Activated T-helper 1 cell treated with anti-CD3 and anti-CD28 coated beads, Interleukin-2, amount 50 U/mL, for 16 hours (primary cell): Measurements from ENCODE around the gene ZNF80.
"Not testable (repeated sequence)": the region's sequence is repeated elsewhere in the genome, so short reads cannot be mapped to it uniquely, and the experiment has no call there.

Experiments used
- DNase-seq, 2 donors: peaks; one replicate each; pipeline ENCODE4 v3.0.0-alpha.2; 2020; ENCODE audit warnings: low read depth in 1 of 2, low spot score in 1 of 2

Gene ZNF80

GRCh38 chr3:114237478-114237877, at the start of gene ZNF80:
ZNF80 (minus strand) TSS chr3:114237578; CDS start chr3:114237074, 504 bp downstream.
- DNase-seq: not testable (repeated sequence)

- DNase-seq: no peak
Observed at GRCh38 chr3:114286266-114286665, 48.9 kb upstream of the ZNF80 start.

- DNase-seq: no peak
Observed at GRCh38 chr3:114285648-114286230, 48.4 kb upstream of the ZNF80 start.

DNA sequence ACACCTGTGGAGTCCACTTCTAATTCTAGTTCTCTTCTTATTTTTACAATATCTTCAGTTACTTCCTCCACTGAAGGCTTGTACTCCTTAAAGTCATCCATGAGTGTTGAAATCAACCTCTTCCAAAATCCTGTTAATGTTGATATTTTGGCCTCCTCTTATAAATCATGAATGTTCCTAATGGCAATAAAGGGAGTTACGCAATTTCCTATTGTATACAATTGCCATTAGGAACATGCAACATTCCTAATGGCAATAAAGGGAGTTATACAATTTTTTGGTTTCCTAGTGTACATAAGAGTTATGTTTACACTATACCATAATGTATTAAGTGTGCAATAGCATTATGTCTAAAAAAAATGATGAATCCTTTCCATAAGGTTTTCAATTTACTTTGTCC, 47.3 kb upstream of the ZNF80 start:
- DNase-seq: no peak

DNA sequence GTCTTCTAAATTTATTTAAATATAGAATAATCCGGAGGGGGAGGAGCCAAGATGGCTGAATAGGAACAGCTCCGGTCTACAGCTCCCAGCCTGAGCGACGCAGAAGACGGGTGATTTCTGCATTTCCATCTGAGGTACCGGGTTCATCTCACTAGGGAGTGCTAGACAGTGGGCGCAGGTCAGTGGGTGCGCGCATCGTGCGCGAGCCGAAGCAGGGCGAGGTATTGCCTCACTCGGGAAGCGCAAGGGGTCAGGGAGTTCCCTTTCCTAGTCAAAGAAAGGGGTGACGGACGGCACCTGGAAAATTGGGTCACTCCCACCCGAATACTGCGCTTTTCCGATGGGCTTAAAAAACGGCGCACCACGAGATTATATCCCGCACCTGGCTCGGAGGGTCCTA, 39.5 kb upstream of the ZNF80 start:
- DNase-seq: not testable (repeated sequence)

DNA sequence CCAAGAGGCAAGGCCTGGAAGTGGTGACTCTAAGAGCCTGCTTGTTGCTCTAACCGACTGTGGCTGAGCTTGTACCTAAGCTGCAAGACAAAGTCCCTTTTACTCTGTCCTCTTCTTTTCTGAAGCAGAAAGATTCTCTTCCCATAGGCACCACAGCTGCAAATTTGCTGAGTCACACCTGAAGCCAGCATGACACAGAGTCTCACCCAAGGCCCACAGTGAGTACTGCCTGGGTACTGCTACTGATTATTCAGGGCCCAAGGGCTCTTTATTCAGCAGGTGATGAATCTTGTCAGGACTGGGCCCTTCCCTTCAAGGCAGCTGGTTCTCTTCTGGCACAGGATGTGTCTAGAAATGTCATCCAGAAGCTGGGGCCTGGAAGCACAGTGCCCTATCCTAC, 37.6 kb upstream of the ZNF80 start:
- DNase-seq: no peak

DNA sequence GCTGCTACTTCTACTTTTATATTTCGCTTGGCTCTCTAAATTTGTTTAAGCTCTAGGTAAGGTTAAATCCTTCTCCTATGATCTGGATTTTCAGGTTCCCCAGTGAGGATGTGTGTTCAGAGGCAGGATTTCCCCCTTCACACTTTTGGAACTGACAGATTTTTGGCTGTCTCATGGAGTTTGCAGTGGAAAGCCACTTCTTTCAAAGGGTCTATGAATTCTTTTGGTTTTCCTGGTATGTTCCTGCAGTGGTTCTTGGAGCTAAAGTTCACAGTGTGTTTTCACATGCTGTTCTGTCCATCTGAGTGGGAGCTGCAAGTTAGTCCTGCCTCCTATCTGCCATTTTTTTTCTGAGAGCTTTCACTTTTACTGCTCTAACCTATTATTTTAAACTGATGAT, 34.9 kb upstream of the ZNF80 start:
- no peak for DNase-seq

DNA sequence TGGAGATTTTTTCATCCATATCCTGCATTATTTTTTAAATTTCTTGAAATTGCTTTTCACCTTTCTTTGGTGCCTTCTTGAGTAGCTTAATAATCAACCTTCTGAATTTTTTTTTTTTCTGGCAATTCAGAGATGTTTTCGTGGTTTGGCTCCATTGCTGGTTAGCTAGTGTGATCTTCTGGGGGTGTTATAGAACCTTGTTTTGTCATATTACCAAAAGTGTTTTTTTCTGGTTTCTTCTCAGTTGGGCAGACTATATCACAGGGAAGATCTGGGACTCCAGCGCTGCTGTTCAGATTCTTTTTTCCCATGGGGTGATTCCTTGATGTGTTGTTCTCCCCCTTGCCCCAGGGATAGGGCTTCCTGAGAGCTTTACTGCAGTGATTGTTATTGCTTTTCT, 32.6 kb upstream of the ZNF80 start:
- no peak for DNase-seq

DNA sequence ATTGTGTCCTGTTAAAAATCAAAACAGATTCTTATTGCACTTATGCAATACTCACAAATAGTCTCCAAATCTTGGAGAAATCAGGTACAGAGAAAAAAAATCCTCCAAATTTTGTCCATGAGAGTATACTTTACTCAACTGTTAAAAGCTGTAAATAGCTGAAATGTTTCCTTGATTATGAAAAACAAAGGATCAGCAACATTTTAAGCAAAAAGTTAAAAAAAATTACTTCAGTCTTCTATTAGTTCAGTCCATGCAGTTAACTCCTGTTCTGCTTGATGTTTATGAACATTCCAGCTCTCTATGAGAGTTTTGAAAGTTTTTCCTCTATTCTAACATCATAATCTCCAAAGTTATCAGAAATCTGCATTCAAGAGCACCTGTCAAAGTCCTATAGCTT, 22.8 kb upstream of the ZNF80 start:
- no peak for DNase-seq

- no peak for DNase-seq
Observed at GRCh38 chr3:114259566-114259965, 22.2 kb upstream of the ZNF80 start.

- DNase-seq: no peak
Observed at GRCh38 chr3:114253505-114253904, 16.1 kb upstream of the ZNF80 start.

DNA sequence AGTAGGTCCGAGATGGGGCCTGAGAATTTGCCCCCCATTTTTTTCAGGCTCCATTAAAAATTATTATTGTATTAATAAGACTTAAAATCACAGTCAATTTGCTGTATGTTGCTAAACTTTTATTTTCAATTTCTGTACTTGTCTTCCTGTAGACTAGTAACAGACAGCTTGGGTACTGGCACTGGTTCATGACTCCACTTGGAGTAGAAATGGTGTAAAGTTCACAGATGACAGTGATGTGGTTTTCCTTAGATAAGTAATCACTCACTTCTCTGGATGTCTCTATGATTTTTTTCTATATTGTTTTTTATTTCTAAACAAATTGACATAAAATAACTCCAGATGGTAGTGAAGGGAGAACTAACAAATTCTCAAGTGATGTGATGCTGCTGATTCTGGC, 15.6 kb upstream of the ZNF80 start:
- no peak for DNase-seq

DNA sequence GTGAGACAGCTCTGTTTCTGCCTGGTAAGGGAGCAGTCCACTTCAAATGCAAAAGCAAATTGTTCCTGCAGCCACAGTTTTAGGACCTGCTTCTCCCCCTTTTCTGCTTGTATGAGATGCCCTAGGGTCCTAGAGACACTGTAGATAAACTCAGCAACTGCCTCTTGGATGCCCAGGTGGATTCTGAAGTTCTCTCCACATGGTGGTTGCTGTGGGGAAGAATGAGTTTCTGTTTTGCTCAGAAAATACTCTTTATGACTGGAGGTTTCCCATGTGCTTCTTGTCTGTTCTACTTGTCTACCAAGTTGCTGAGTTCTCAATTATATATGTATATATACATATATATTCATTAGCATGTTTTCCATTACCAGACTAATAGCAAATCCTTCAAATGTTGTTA, 5.6 kb upstream of the ZNF80 start:
- DNase-seq: no peak

DNA sequence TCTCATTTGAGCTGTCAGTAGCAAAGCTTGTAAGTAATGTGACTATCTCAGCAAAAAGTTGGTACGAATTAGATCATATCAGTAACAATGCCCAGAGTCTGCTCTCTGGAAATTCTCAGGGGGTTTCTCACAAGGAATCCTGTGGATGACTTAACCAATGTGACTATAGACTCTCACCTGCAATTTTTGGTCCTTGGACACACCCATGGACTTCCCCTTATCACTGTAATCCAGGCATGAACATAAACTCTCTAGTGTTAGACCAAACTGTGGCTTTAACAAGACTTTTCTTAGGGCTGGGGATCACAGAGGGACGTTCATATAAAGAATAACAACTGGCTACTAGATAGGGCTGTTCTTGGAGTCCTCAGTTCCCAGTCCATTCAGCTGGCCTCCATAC, 3.9 kb upstream of the ZNF80 start:
- no peak for DNase-seq

DNA sequence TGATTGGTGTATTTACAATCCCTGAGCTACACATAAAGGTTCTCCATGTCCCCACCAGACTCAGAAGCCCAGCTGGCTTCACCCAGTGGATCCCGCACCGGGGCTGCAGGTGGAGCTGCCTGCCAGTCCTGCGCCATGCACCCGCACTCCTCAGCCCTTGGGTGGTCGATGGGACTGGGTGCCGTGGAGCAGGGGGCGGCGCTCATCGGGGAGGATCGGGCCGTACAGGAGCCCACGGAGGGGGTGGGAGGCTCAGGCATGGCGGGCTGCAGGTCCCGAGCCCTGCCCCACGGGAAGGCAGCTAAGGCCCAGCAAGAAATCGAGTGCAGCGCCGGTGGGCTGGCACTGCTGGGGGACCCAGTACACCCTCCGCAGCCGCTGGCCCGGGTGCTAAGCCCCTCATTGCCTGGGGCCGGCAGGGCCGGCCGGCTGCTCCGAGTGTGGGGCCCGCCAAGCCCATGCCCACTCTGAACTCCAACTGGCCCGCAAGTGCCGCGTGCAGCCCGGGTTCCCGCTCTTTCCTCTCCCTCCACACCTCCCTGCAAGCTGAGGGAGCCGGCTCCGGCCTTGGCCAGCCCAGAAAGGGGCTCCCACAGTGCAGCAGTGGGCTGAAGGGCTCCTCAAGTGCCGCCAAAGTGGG, 888 bp upstream of the ZNF80 start:
- DNase-seq: not testable (repeated sequence)

- DNase-seq: no peak
Observed at GRCh38 chr3:114235431-114235830, 1.9 kb downstream of the ZNF80 start.

GRCh38 chr3:114234745-114235144, 2.6 kb downstream of the ZNF80 start:
- no peak for DNase-seq

GRCh38 chr3:114231616-114232015, 5.8 kb downstream of the ZNF80 start:
- no peak for DNase-seq

GRCh38 chr3:114227076-114227475, 10.3 kb downstream of the ZNF80 start:
- DNase-seq: no peak

DNA sequence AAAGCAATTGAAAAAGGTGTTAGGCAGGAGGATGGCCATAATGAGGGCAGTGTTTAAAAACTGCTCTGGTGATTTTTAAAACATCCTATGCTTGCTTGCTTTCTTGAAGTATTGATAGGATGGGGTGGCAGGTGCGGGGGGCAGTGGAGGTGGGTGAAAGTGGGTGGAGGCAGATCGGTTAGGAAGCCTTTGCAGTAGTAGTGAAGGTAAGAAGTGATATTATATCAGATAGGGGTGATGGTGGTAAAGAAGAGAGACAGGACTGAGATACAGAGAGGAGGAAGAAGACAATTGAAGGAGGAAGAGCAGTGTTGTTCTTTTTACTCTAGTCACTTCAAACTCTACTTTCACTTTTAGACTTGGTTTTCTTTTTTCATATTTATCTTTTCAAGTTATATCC, 11.1 kb downstream of the ZNF80 start:
- DNase-seq: no peak

DNA sequence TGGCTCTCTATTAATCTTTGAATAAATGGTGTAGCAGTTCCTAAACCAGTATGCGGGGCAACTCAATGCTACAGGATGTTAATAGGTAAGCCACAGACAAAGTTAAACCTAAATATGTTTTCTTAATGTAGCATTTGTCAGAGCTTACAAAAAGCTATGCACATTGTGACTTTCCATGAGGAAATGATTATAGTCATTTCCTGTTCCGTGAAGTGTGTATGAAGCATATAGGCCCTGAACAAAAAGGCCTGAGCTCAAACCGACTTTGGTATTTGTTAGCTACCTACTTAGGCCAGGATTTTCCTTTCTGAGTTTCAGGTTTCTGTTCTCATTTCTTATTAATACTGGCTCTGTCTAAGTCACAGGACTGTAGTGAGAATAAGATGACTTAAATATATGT, 14.2 kb downstream of the ZNF80 start:
- DNase-seq: no peak

- DNase-seq: no peak
Observed at GRCh38 chr3:114221881-114222264, 15.5 kb downstream of the ZNF80 start.

GRCh38 chr3:114221165-114221880, 16.1 kb downstream of the ZNF80 start:
- DNase-seq: peak in 1 of 2 donors; percentile 40
